Measurements from ENCODE around the gene MMP25.
A peak's percentile ranks its signal among the peaks of the same experiment; 100 is the strongest.
"Not testable (repeated sequence)": the region's sequence is repeated elsewhere in the genome, so short reads cannot be mapped to it uniquely, and the experiment has no call there.

The MMP25 gene

GRCh38 chr16:3083408-3083807 lies 37.0 kb downstream of the MMP25 start:
- peaks cover 36% of the 10 kb centered on the region for H3K4me1 Mint-ChIP-seq (ENCODE audit: low read depth)
- not testable (repeated sequence) for H3K27ac Mint-ChIP-seq; H3K4me3 Mint-ChIP-seq; H3K9me3 Mint-ChIP-seq; H3K36me3 Mint-ChIP-seq (ENCODE audit: low read depth); H3K27me3 Mint-ChIP-seq

DNA sequence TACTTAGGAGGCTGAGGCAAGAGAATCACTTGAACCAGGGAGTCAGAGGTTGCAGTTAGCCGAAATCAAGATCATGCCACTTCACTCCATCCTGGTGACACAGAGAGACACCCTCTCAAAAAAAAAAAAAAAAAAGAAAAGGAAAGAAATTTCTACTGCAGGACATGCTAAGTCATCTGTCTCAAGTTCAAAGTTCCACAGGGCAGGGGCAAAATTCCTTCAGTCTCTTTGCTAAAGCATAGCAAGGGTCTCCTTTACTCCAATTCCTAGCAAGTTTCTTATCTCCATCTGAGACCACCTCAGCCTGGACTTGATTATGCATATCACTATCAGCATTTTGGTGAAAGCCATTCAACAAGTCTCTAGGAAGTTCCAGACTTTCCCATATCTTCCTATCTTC lies 38.1 kb downstream of the MMP25 start:
- Mint-ChIP-seq H3K36me3 (ENCODE audit: low read depth) (peaks cover 5% of the 10 kb centered on the region), H3K27ac (no peak overlapping the region), H3K9me3 (peaks cover 3% of the 10 kb centered on the region), H3K27me3 (no peaks in the 10 kb centered on the region), H3K4me1 (ENCODE audit: low read depth) (peaks cover 36% of the 10 kb centered on the region), H3K4me3 (no peak overlapping the region)

GRCh38 chr16:3084969-3085670 lies 38.8 kb downstream of the MMP25 start:
- Mint-ChIP-seq H3K4me1 (ENCODE audit: low read depth) (peaks cover 36% of the 10 kb centered on the region), H3K9me3 (peaks cover 3% of the 10 kb centered on the region), H3K27me3 (no peaks in the 10 kb centered on the region), H3K27ac (no peak overlapping the region), H3K36me3 (ENCODE audit: low read depth) (no peaks in the 10 kb centered on the region), H3K4me3 (no peak overlapping the region)

- Mint-ChIP-seq H3K4me3 (peak overlapping the region; percentile 35), H3K9me3 (no peaks in the 10 kb centered on the region)
Observed at GRCh38 chr16:3085868-3086595, 39.7 kb downstream of the MMP25 start.

DNA sequence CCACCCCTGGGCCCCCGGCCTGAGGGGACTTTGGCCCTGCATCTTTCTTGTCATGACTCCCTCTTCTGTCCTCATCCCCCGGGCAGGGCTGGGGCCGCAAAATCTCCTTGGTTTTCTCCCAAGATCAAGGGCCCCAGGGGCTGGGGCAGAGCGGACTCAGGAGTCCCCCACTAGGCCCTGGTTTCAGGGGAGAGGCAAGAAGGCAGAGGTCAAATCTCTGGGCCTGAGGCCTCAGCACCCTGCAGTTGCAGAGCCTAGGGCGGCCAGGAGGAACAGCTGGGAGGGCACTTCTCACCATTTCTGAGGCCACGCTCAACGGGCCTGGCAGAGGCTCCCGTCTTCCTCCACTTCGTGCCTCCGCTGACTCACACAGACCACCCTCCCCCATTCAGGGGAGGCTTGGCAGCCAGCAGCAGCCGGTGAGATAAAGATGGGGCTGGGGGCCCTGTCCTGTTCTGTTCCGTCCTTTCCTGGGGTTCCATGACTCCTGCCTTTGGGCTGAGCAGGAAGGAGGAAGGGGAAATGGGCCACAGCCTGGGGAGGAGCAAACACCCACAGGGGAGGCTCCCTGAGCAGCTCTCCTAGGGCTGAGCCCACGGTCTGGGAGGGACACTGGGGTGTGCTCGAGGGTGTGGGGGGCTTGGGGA lies 40.4 kb downstream of the MMP25 start:
- H3K27me3 Mint-ChIP-seq, result no peaks in the 10 kb centered on the region
- H3K9me3 Mint-ChIP-seq, result no peaks in the 10 kb centered on the region
- peaks cover 34% of the 10 kb centered on the region for H3K4me1 Mint-ChIP-seq (ENCODE audit: low read depth)
- H3K36me3 Mint-ChIP-seq (ENCODE audit: low read depth), result no peaks in the 10 kb centered on the region
- H3K27ac Mint-ChIP-seq, result no peak overlapping the region
- H3K4me3 Mint-ChIP-seq, result peak overlapping the region; percentile 53

More at GRCh38 chr16:3085868-3086595, 39.7 kb downstream of the MMP25 start:
- Mint-ChIP-seq H3K27ac (no peak overlapping the region), H3K27me3 (no peaks in the 10 kb centered on the region), H3K36me3 (ENCODE audit: low read depth) (no peaks in the 10 kb centered on the region), H3K4me1 (ENCODE audit: low read depth) (peaks cover 33% of the 10 kb centered on the region)

GRCh38 chr16:3087243-3088235 lies 41.2 kb downstream of the MMP25 start:
- peaks cover 34% of the 10 kb centered on the region for H3K4me1 Mint-ChIP-seq (ENCODE audit: low read depth)

DNA sequence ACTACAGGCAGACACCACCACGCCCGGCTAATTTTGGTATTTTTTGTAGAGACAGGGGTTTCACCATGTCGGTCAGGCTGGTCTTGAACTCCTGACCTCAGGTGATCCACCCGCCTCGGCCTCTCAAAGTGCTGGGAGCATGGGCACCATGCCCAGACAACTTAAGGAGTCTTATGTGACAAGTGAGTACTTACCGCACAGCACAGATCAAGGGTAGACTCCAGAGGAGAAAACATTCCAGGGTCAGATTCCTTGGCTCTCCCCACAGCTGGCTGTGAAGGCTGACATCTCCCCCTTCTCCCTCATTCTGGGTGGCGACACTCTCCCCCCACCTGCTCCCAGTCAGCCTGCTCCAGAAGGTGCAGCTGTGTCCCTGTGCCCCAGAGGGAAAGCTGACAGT lies 42.1 kb downstream of the MMP25 start:
- Mint-ChIP-seq H3K9me3 (no peaks in the 10 kb centered on the region), H3K27me3 (no peaks in the 10 kb centered on the region), H3K4me3 (no peak overlapping the region), H3K27ac (no peak overlapping the region), H3K36me3 (ENCODE audit: low read depth) (no peaks in the 10 kb centered on the region), H3K4me1 (ENCODE audit: low read depth) (peaks cover 34% of the 10 kb centered on the region)

More at GRCh38 chr16:3087243-3088235, 41.2 kb downstream of the MMP25 start:
- Mint-ChIP-seq H3K9me3 (no peaks in the 10 kb centered on the region), H3K4me3 (peak overlapping the region; percentile 53), H3K27me3 (no peaks in the 10 kb centered on the region), H3K27ac (no peak overlapping the region), H3K36me3 (ENCODE audit: low read depth) (no peaks in the 10 kb centered on the region)

DNA sequence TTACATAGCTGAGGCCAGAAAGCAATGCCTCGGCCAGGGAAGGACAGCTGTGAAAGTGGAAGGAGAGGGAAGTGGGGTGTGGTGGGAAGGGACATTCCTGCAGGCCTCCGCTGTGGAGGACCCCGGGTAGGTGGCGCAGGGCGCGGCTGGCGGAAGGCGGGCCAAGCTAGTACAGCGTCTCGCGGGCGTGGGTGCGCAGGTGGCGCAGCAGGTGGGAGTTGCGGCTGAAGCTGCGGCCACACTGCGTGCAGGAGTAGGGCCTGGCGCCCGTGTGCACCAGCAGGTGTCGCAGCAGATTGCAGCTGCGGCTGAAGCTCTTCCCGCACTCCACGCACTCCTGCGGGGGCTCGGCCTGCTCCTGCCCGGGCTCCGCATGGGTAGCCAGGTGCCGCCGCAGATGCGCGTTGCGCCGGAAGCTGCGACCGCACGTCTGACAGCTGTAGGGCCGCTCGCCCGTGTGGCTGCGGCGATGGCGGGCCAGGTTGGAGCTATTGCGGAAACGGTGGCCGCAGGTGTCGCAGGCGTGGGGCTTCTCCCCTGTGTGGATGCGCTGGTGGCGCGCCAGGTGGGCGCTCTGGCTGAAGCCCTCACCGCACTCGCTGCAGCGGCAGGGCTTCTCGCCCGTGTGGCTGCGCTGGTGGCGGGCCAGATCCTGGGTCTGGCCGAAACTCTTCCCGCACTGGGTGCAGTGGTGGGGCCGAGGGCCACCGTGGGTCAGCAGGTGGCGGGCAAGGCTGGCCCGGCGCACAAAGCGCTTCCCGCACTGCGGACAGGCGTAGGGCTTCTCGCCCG lies 42.8 kb downstream of the MMP25 start:
- no peaks in the 10 kb centered on the region for H3K9me3 Mint-ChIP-seq
- no peak overlapping the region for H3K27ac Mint-ChIP-seq
- H3K4me1 Mint-ChIP-seq (ENCODE audit: low read depth), result peaks cover 34% of the 10 kb centered on the region

GRCh38 chr16:3089717-3090592 lies 43.6 kb downstream of the MMP25 start:
- Mint-ChIP-seq H3K9me3 (no peaks in the 10 kb centered on the region), H3K4me3 (no peak overlapping the region), H3K27me3 (no peaks in the 10 kb centered on the region), H3K4me1 (ENCODE audit: low read depth) (peaks cover 36% of the 10 kb centered on the region), H3K36me3 (ENCODE audit: low read depth) (no peaks in the 10 kb centered on the region), H3K27ac (no peak overlapping the region)

More for the DNA sequence above, 42.8 kb downstream of the MMP25 start:
- H3K4me3 Mint-ChIP-seq, result no peak overlapping the region
- H3K36me3 Mint-ChIP-seq (ENCODE audit: low read depth), result no peaks in the 10 kb centered on the region
- H3K27me3 Mint-ChIP-seq, result no peaks in the 10 kb centered on the region

- Mint-ChIP-seq H3K27me3 (no peaks in the 10 kb centered on the region), H3K27ac (no peak overlapping the region), H3K4me1 (ENCODE audit: low read depth) (peaks cover 40% of the 10 kb centered on the region), H3K36me3 (ENCODE audit: low read depth) (no peaks in the 10 kb centered on the region), H3K9me3 (no peaks in the 10 kb centered on the region), H3K4me3 (no peak overlapping the region)
Observed at GRCh38 chr16:3091551-3091950, 45.2 kb downstream of the MMP25 start.

DNA sequence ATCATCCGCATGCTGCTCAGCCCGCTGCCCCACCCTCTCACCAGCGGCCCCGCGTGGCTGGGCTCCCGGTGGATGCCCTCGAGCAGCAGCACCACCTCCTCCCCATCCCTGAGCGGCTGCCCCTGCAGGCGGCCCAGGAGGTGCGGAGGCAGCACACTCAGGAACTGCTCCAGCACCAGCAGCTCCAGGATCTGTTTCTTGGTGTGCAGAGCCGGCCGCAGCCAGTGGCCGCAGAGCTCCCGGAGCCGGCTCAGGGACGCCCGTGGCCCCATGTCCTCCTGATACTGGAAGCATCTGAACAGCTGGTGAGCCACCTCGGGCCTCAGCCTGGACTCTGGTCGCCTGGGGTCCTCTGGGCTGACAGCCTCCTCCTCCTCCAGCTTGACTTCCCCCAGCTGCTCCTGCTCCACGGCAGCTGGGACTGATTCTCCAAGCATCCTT lies 46.2 kb downstream of the MMP25 start:
- Mint-ChIP-seq H3K4me1 (ENCODE audit: low read depth) (peaks cover 36% of the 10 kb centered on the region), H3K4me3 (no peak overlapping the region), H3K36me3 (ENCODE audit: low read depth) (no peaks in the 10 kb centered on the region), H3K27me3 (no peaks in the 10 kb centered on the region), H3K9me3 (no peaks in the 10 kb centered on the region), H3K27ac (no peak overlapping the region)

DNA sequence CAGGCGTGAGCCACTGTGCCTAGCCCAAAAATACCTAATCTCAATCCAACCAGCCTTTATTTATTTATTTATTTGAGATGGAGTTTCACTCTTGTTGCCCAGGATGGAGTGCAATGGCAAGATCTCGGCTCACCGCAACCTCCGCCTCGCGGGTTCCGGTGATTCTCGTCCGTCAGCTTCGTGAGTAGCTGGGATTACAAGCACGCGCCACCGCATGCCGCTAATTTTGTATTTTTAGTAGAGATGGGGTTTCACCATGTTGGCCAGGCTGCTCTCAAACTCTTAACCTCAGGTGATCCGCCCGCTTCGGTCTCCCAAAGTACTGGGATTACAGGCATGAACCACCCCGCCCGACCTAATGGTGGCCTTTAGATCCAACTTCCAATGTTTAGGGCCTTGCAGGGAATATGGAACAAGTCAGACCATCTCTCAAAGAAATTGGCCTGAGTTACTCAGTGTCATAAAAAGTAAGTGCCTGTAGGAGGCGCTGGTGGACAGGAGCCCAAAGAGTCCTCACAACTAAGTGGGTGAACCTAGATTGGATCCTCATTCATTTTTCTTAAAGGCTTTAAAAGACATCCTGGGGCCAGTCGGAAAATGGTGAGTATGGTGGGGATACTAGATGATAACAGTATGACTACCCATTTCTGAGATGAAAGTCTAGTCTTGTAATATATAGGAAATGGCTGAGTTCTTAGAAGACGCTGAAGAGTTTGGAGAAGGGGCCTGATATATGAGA lies 48.1 kb downstream of the MMP25 start:
- Mint-ChIP-seq H3K27me3 (no peaks in the 10 kb centered on the region), H3K4me1 (ENCODE audit: low read depth) (peaks cover 23% of the 10 kb centered on the region), H3K27ac (peak overlapping the region; percentile 36), H3K9me3 (no peaks in the 10 kb centered on the region), H3K36me3 (ENCODE audit: low read depth) (no peaks in the 10 kb centered on the region), H3K4me3 (no peak overlapping the region)
